Mesenteric fat pad (tissue), 1 donor: ENCODE results near the gene RAD51AP2. TPM values are rescaled to one million over a fixed set of nuclear protein-coding genes. Genes with fewer than 3 reads are reported as not detected.
"Not testable (repeated sequence)": the region's sequence is repeated elsewhere in the genome, so short reads cannot be mapped to it uniquely, and the experiment has no call there.

Experiments used
- DNase-seq: peaks from one replicate; pipeline ENCODE4 v3.0.0-alpha.2; 2020; ENCODE audit warnings: low spot score
- total RNA-seq: library from RNA; stranded (reverse); fragmentation: NEBNext Ultra II Directional; extraction: Animal tissue kit (Norgen Biotek cat#: 25700); gene quantifications from one replicate; pipeline ENCODE4 v1.2.1, GENCODE V29; 2021
- donor health status: DM: yes; HTN: yes; CAD: no.

Gene RAD51AP2
- total RNA-seq, 1 donor from 2014 or later, result not detected

- no peak for DNase-seq
These were observed 20.0 kb upstream of the RAD51AP2 start for GRCh38 chr2:17538022-17538843.

- no peak for DNase-seq
These were observed 18.2 kb upstream of the RAD51AP2 start for GRCh38 chr2:17536416-17536815.

- no peak for DNase-seq
These were observed 15.3 kb upstream of the RAD51AP2 start for GRCh38 chr2:17533546-17533945.

GRCh38 chr2:17529771-17530170 is 11.5 kb upstream of the RAD51AP2 start:
- DNase-seq, result no peak

GRCh38 chr2:17522303-17522702 is 4.1 kb upstream of the RAD51AP2 start:
- DNase-seq, result no peak

GRCh38 chr2:17521621-17522020 is 3.4 kb upstream of the RAD51AP2 start:
- DNase-seq, result no peak

GRCh38 chr2:17520761-17521160 is 2.5 kb upstream of the RAD51AP2 start:
- no peak for DNase-seq

- DNase-seq, result no peak
These were observed 1.2 kb upstream of the RAD51AP2 start for GRCh38 chr2:17519486-17519885.

- DNase-seq, result no peak
These were observed 594 bp downstream of the RAD51AP2 start for GRCh38 chr2:17517481-17518211.

GRCh38 chr2:17515652-17516051 is 2.6 kb downstream of the RAD51AP2 start:
- no peak for DNase-seq

GRCh38 chr2:17506736-17507616 is 11.3 kb downstream of the RAD51AP2 start:
- no peak for DNase-seq

- no peak for DNase-seq
These were observed 20.5 kb downstream of the RAD51AP2 start for GRCh38 chr2:17497718-17498117.

- DNase-seq, result no peak
These were observed 22.6 kb downstream of the RAD51AP2 start for GRCh38 chr2:17495590-17495989.

- DNase-seq, result not testable (repeated sequence)
These were observed 28.1 kb downstream of the RAD51AP2 start for GRCh38 chr2:17490165-17490564.

GRCh38 chr2:17488610-17489009 is 29.6 kb downstream of the RAD51AP2 start:
- DNase-seq, result not testable (repeated sequence)

GRCh38 chr2:17483496-17483895 is 34.7 kb downstream of the RAD51AP2 start:
- DNase-seq, result no peak

- no peak for DNase-seq
These were observed 35.6 kb downstream of the RAD51AP2 start for GRCh38 chr2:17482651-17483050.

GRCh38 chr2:17479875-17480274 is 38.4 kb downstream of the RAD51AP2 start:
- DNase-seq, result no peak

GRCh38 chr2:17476830-17477229 is 41.4 kb downstream of the RAD51AP2 start:
- no peak for DNase-seq

GRCh38 chr2:17476064-17476463 is 42.2 kb downstream of the RAD51AP2 start:
- no peak for DNase-seq

- no peak for DNase-seq
These were observed 43.0 kb downstream of the RAD51AP2 start for GRCh38 chr2:17475286-17475685.

GRCh38 chr2:17471979-17472378 is 46.3 kb downstream of the RAD51AP2 start:
- DNase-seq, result no peak
